Stimulated activated naive CD8-positive, alpha-beta T cell treated with anti-CD3 and anti-CD28 coated beads, Interleukin-15, Interleukin-2, amounts not matched to agents 100 U/mL and 50 U/mL, for 24 hours (primary cell): ENCODE results near the gene MAP7D3.
"Not testable (repeated sequence)": the region's sequence is repeated elsewhere in the genome, so short reads cannot be mapped to it uniquely, and the experiment has no call there.

ENCODE experiments used
- ATAC-seq: fragments of 150-1000 bp; cut with Tn5 transposase; one replicate; pipeline ENCODE4 v1.10.0; 2021
- DNase-seq: peaks from one replicate; pipeline ENCODE4 v3.0.0; 2021

MAP7D3 gene

DNA sequence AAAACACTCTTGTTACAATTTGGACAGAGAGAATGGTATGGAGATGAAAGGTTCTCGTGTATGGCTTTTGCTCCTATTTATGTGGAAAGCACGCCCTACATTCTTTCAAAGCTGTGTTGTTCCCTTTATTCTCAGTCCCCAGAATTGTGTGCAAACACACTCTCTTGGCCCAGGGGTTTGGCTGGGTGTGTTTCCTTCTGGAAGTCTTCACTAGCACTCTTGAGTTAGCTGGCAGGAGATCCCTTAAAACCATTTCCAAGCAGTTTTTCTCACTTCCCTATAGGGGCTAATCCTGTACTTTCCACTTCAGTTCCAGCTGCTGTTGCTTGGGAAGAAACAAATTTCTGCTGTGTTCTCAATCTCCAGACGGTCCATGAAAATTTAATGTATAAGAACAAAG, 68.8 kb downstream of the MAP7D3 start:
- ATAC-seq: no peak
- no peak for DNase-seq

DNA sequence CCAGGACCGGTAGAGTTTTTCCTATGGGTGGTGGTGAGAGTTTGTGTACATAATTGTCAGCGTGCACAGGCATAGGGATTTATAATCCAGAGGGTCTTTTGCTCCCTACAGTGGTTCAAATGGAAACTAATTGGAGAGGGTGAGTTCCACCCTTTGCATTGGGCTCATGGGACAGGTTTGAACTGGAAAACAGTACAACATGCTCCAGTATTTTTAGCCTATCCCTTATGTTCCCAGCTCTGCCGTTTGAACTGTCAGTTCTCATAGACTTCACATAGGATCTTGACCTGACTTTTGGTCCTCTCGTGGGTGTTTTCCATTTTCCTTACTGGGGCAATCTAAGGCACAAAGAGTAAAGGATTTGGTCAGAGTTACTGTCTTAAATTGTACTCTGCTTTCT, 72.1 kb downstream of the MAP7D3 start:
- DNase-seq: no peak
- ATAC-seq: no peak

DNA sequence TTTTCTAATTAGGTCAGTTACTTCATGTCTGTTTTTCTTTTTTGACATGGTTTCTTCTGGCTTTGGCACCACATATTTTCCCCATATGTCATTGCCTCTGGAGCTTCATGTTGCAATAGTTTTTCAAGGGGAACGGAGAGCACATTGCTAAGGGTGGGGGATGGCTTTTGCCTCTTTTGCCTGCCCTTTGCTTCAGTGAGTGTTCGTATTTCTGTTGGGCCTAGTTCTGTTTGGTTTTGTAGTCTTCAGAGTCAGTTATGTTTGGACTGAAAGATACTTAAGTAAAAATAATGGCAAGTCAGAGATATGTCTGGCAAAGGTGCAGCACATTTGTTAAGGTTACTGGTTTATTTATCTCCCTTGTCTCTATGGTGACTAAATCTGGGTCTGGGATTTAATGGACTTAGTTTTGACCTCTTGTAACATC, 74.8 kb downstream of the MAP7D3 start:
- DNase-seq (no peak), ATAC-seq (no peak)

DNA sequence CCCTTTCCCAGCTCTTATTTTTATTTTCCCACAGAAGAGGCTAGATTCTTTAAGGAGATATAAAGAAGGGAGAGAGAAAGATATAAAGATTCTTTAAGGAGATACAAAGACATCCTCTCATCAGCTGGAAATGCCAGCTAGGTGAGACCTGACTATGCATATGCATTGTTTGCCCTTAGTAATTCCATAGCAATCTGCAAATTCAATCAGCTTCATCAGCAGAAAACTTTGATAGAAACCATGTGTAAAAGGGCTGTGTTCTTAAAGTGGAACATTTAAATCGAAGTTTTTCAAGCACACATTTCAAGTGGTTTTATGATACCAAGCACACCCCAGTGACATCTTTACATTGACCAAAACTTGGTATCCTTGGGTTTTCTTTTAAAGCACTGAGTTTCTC, 79.8 kb downstream of the MAP7D3 start:
- DNase-seq: no peak

DNA sequence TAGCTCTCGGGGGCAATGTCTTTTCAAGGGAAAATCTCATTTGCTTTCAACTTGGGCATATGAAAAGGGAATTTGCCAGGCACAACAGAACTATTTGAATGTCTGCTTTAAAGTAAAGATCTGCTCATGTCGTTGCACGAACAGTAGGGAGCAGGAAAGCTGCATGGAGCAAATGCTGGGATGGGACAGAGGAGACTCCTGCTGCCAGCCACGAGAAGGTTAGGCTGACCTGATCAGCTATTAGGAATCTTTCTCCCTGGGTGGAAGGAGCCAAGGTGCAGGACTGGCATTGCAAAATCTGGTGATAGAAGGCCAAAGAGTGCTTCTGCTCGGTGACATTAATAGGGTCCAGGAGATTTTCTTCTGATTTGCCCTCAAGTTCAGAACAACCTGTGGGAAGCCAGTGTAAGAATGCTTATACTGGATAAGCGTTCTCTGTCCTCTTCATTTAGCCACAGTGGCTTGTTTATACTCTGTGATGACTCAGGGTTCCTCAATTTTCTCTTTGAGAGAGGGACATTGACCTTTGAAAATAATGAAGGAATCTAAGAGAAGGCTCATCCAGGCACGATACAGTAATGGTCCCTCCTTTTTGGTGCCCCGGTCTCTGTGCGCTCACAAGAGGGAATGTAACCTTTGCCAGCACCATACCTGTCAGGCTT, 80.9 kb downstream of the MAP7D3 start:
- DNase-seq (no peak), ATAC-seq (no peak)

More for the DNA sequence above, 79.8 kb downstream of the MAP7D3 start:
- ATAC-seq: no peak

DNA sequence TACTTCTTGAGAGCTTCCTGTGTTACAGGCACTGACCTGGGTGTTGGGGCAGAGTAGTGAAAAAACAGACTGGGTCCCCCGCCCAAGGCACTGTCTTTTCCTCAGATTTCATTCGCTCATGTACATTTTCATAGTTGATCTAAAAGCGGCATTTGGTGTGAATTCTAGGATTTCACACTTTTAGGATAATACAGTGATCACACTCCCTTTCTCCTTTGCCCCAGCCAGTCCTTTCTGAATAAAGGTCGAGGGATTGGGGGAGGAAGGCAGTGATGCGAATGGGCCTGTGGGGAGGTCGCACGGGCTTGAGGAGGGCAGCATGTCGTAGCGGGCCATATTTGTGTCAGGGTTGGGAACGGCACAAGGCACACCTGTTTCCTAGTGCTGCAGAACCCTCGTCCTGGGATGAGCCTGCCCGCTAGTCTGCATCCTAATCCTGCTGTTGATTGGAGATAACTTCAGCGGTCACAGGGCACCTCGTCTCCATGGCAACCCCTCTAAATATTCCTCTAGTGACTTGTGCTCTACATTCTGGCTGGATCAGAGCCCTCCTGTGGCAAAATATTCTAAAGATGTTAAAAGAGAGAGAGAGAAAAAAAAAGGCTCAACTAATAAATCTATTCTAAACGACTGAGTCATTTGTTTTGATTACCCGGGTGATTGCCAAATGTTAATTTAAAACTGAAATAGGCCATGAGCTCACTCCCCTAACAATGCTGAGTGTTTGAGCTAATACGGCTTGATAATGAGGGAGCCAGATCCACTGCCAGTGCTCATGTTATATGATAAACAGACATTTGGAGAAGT, 82.1 kb downstream of the MAP7D3 start:
- ATAC-seq (no peak), DNase-seq (no peak)

DNA sequence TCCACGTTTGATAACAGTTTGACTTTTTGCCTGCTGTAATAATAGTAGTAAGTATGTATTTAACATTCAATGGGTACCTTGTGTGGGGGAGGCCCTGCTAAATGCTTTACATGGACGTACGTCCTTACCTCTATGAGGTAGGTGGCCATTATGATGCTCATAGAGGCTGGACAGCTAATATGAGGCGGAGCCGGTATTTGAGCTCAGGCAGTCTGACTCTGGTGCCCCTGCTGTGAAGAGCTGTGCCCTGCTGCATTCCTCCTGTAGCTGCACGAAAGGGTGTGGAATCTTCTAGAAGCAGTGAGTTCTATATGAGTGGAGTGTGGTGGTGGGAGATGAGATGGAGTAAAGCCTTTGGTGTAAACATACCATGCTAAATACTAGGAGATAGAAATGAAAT, 83.2 kb downstream of the MAP7D3 start:
- not testable (repeated sequence) for DNase-seq, ATAC-seq

DNA sequence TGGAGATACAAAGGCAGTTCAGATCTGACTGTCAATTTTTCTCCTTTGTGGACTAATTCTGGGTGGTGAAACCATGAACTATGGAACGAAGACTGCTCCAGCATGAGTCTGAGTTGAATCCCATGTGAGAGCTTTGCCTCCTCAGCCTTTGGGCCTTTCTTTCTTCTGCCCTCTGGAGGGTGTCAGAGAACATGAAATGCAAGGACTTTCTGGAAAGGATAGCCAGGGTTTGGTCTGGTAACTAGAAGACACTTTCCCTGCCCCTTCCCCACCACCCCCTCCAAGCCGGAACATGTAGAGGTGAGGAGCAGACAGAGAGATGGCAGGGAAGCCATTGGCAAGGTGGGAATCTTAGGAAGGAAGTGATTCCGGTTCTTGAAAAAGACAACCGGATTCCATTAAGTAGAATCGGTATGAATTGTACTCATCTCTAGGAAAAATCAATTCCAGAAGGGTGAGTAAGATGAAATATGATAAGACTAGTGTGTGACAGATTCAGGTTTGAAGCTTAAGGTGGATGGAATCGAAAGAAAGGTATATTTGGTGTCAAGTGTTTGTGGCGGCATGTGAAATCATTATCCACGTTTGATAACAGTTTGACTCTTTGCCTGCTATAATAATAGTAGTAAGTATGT, 84.9 kb downstream of the MAP7D3 start:
- DNase-seq: no peak
- ATAC-seq: no peak

DNA sequence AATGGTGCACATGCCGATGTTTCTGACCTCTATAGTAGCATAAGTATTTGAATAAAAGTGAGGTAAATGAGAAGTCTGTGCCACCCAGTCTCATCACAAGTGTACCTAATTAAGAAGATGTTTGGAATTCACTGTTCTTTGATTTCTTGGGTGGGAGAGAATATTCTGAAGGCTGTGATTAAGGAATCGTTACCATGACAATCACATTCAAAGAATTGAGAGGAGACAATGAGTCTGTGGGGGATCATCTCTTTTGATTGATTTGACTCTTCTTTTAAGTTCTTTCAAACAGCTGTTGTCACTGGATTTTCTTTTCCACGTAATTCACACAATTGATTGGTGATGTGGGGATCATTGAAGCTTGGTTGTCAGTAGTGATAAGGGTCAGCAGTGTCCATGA, 85.8 kb downstream of the MAP7D3 start:
- DNase-seq: no peak
- ATAC-seq: no peak

DNA sequence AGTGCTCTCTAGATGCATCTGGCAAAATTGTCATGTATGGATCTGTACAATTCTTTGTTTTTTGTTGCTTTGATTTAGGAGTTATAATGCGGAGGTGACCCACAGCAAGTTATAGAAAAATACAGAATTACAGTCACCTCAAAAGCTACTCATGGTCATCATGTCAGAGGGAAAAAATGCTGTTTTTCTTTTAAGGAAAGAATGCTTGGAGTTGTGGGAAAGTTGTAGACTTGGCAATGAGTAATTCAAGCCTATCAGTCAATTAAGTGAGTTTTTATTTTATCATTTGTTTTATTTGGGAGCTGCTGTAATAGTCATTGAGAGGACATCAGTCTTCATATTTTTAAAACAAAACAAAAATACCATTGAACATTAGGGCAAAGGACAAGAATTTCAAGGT, 87.5 kb downstream of the MAP7D3 start:
- DNase-seq (no peak), ATAC-seq (no peak)
